Smooth muscle cell (in vitro differentiated cells): ENCODE measurements around the gene IL21. TPM values are rescaled to one million over a fixed set of nuclear protein-coding genes. Genes with fewer than 3 reads are reported as not detected.

ENCODE experiments used
- DNase-seq: peaks from one replicate; lab custom pipeline; 2025; ENCODE audit not compliant: unreplicated experiment; lab: John Stamatoyannopoulos, UW
- H2AFZ ChIP-seq: fragments of 200-600 bp; sonication (generic); 2 replicates; pipeline ENCODE4 v1.6.0; 2016; ENCODE audit warnings: antibody characterized with exemption, low read depth, mild to moderate bottlenecking
- H3F3A ChIP-seq: fragments of 200-600 bp; sonication (generic); 2 replicates; pipeline ENCODE4 v1.6.0; 2017; ENCODE audit warnings: antibody characterized with exemption, low read depth
- H3K27ac ChIP-seq: fragments of 200-600 bp; sonication (generic); 2 replicates; pipeline ENCODE4 v1.5.1; 2016; ENCODE audit warnings: low read depth, mild to moderate bottlenecking
- H3K27me3 ChIP-seq: fragments of 200-600 bp; sonication (generic); 2 replicates; pipeline ENCODE4 v1.6.1; 2016; ENCODE audit warnings: low read depth, mild to moderate bottlenecking
- H3K36me3 ChIP-seq: fragments of 200-600 bp; sonication (generic); 2 replicates; pipeline ENCODE4 v1.5.1; 2016; ENCODE audit warnings: low read depth
- H3K4me1 ChIP-seq: fragments of 200-600 bp; sonication (generic); 2 replicates; pipeline ENCODE4 v1.5.1; 2016; ENCODE audit warnings: low read depth
- H3K4me2 ChIP-seq: fragments of 200-600 bp; sonication (generic); 2 replicates; pipeline ENCODE4 v1.6.0; 2016; ENCODE audit warnings: mild to moderate bottlenecking
- H3K4me3 ChIP-seq: fragments of 200-600 bp; sonication (generic); 2 replicates; pipeline ENCODE4 v1.5.1; 2016; ENCODE audit warnings: mild to moderate bottlenecking
- H3K79me2 ChIP-seq: fragments of 200-600 bp; sonication (generic); 2 replicates; pipeline ENCODE4 v1.6.0; 2016; ENCODE audit warnings: low read depth, mild to moderate bottlenecking
- H3K9ac ChIP-seq: fragments of 200-600 bp; sonication (generic); 2 replicates; pipeline ENCODE4 v1.6.0; 2016; ENCODE audit warnings: low read depth
- H3K9me3 ChIP-seq: fragments of 200-600 bp; sonication (generic); replicated peaks from 2 replicates; pipeline ENCODE4 v1.5.1; 2016; ENCODE audit warnings: low read depth
- H4K20me1 ChIP-seq: fragments of 200-600 bp; sonication (generic); 2 replicates; pipeline ENCODE4 v1.6.0; 2016; ENCODE audit warnings: low read depth
- WGBS: methylation state at CpG from one replicate; pipeline ENCODE4 v1.1.7; 2016; ENCODE audit warnings: low lambda C conversion rate; 5-methylcytosine and 5-hydroxymethylcytosine counted together
- polyA plus RNA-seq: library from polyadenylated mRNA; unstranded; fragments of >200 nt; fragmentation: Nextera tagmentation; extraction: Ambion mirVana; gene quantifications from 2 replicates; pipeline ENCODE4 v1.2.1, GENCODE V29; 2016
- total RNA-seq: library from RNA; depleted of rRNA; stranded (reverse); fragments of >200 nt; gene quantifications from 2 replicates; pipeline ENCODE4 v1.2.3, GENCODE V29; 2014
- TF ChIP-seq, protein P1 (sequence below): fragments of 200-600 bp; sonication (generic); IDR thresholded peaks from 2 replicates; pipeline ENCODE4 v1.5.1; 2017; ENCODE audit warnings: borderline replicate concordance, mild to moderate bottlenecking, antibody characterized with exemption; ENCODE audit not compliant: insufficient read depth, poor library complexity, severe bottlenecking

Gene IL21
- total and polyA plus RNA-seq, 2 experiments from 2014 or later = not detected

DNA sequence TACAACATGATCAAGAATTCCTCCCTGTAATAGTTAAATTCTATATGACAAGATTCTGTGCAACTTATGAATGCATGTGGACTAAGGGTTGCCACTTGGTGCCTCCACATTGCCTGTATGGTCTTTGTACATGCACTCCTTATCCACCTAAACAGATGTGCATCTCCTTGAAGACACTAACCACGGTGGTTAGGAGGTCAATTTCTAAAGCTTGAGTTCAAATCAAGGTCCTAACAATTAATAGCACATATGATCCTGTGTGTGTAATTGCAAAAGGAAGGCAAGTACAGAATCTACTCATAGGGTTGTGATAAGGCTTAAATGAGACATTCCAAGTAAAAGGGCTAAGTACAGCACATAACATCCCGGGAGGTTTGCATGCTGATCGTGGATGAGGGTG lies 1.5 kb upstream of the IL21 start:
- DNase-seq = no peak
- Histone ChIP-seq H4K20me1 (no peaks in the 10 kb centered on the region), H3K9me3 (no peaks in the 10 kb centered on the region), H3K4me2 (no peak overlapping the region), H3K36me3 (no peaks in the 10 kb centered on the region), H3K27ac (no peak overlapping the region), H3K4me3 (no peak overlapping the region), H3K27me3 (no peaks in the 10 kb centered on the region), H3F3A (no peaks in the 10 kb centered on the region), H3K4me1 (no peaks in the 10 kb centered on the region), H3K9ac (no peak overlapping the region), H2AFZ (no peak overlapping the region), H3K79me2 (no peaks in the 10 kb centered on the region)
- TF ChIP-seq, protein P1, sequence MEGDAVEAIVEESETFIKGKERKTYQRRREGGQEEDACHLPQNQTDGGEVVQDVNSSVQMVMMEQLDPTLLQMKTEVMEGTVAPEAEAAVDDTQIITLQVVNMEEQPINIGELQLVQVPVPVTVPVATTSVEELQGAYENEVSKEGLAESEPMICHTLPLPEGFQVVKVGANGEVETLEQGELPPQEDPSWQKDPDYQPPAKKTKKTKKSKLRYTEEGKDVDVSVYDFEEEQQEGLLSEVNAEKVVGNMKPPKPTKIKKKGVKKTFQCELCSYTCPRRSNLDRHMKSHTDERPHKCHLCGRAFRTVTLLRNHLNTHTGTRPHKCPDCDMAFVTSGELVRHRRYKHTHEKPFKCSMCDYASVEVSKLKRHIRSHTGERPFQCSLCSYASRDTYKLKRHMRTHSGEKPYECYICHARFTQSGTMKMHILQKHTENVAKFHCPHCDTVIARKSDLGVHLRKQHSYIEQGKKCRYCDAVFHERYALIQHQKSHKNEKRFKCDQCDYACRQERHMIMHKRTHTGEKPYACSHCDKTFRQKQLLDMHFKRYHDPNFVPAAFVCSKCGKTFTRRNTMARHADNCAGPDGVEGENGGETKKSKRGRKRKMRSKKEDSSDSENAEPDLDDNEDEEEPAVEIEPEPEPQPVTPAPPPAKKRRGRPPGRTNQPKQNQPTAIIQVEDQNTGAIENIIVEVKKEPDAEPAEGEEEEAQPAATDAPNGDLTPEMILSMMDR = no peak
- WGBS = 90% methylated on average over 3 of the region's 3 CpGs

DNA sequence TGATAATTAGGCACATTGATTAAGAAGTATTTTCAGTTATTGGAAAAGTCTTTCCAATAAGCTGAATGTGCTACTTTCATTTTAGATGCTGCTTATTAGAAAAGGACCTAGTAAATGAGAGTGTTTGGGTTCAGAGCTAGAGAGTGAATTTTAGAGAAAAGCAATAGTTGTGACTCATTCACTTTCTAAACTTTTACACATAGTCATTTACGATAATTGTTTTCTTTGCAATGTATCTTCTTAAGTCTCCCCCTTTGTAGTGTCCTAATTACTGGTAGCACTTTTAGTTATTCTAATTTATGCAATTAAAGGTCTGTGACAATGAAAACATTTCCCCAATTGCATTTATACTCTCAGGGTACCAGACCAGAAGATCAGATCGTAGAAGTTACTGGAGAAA lies 1.3 kb downstream of the IL21 start:
- Histone ChIP-seq H3K9ac (no peak overlapping the region), H3K79me2 (no peaks in the 10 kb centered on the region), H2AFZ (no peak overlapping the region), H3K4me1 (no peaks in the 10 kb centered on the region), H3K27me3 (no peaks in the 10 kb centered on the region), H3F3A (no peaks in the 10 kb centered on the region), H3K4me2 (no peak overlapping the region), H4K20me1 (no peaks in the 10 kb centered on the region), H3K27ac (no peak overlapping the region), H3K4me3 (no peak overlapping the region), H3K9me3 (no peaks in the 10 kb centered on the region), H3K36me3 (no peaks in the 10 kb centered on the region)
- 83% methylated on average over 2 of the region's 2 CpGs for WGBS
- DNase-seq = no peak
- TF ChIP-seq, protein P1 = no peak

DNA sequence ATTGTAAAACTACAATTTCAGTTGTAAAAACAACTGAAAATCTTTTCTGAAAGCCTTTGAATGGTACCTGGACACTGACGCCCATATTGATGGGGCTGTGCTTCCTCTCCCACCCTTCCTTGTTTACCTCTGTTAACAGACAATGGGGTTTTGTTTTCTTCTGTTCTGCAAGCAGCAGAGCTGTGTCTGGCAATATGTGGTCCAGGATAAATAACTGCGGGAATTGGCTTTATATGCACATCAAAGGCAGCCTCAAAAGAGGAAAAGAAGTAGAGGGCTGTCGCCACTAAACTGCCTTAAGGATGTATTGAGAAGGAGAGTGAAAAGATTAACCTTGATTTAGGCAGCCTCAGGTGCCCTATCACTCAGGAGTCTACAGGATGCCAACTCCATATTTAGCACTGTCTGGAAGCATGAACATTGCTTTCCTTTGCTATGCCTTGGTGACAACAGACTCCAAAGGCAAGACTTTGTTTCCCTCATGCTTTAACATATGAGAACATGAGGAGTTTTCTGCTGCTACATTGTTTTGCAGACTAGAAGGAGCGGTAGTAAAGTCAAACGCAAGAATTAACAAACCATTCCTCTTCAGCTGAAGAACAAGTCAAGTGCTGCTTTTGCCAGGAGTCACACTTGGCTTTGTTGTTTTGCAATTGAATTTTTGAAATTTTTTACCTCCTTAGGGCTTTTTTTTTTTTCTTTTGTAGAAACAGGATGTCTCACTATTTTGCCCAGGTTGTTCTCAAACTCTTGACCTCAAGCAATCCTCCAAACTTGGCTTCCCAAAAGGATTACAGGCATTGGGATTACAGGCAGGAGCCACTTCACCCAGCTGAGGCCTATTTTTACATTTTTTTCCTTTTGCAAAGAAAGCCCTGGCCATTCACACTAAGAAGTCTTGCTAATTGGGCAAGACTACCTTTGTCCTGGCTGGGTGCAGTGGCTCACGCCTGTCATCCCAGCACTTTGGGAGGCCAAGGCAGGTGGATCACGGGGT lies 3.0 kb downstream of the IL21 start:
- no peak overlapping the region for H3K27ac ChIP-seq
- H3K4me3 ChIP-seq = no peak overlapping the region
- TF ChIP-seq, protein P1 = no peak
- H2AFZ ChIP-seq = peak overlapping the region; percentile 43
- no peak overlapping the region for H3K4me2 ChIP-seq
- no peaks in the 10 kb centered on the region for H4K20me1 ChIP-seq
- H3K4me1 ChIP-seq = no peaks in the 10 kb centered on the region
- H3K9me3 ChIP-seq = no peaks in the 10 kb centered on the region
- 70% methylated on average over 7 of the region's 7 CpGs for WGBS
- H3K27me3 ChIP-seq = no peaks in the 10 kb centered on the region
- no peaks in the 10 kb centered on the region for H3K36me3 ChIP-seq
- DNase-seq = no peak
- H3K9ac ChIP-seq = no peak overlapping the region
- H3F3A ChIP-seq = no peaks in the 10 kb centered on the region
- no peaks in the 10 kb centered on the region for H3K79me2 ChIP-seq
